Right lung (tissue), 5 donors: ENCODE measurements around the gene KLF11. TPM values are rescaled to one million over a fixed set of nuclear protein-coding genes. Genes with fewer than 3 reads are reported as not detected.

ENCODE experiments used
- DNase-seq, 2 donors: peaks; one replicate each; pipeline ENCODE4 v3.0.0-alpha.2; 2013
- polyA plus RNA-seq, 5 donors: library from polyadenylated mRNA; unstranded; fragments of 120-200 nt; gene quantifications; one replicate each; pipeline versions ENCODE4 v1.2.1 to v1.2.3, GENCODE V29; 2013; ENCODE audit warnings: inconsistent platforms in 1 of 5, low replicate concordance in 1 of 5; ENCODE audit not compliant: insufficient read length in 5 of 5, insufficient read depth in 1 of 5

KLF11 gene
- polyA plus RNA-seq, 5 donors, result 17.5 to 21.2 (median 18.1) TPM

GRCh38 chr2:10061221-10061925, 18.0 kb downstream of the KLF11 start:
- no peak for DNase-seq

GRCh38 chr2:10062931-10063365, 19.6 kb downstream of the KLF11 start:
- DNase-seq, result no peak

- DNase-seq, result no peak
Observed at GRCh38 chr2:10063566-10063965, 20.2 kb downstream of the KLF11 start.

- no peak for DNase-seq
Observed at GRCh38 chr2:10064932-10065772, 21.8 kb downstream of the KLF11 start.

GRCh38 chr2:10065773-10066055, 22.4 kb downstream of the KLF11 start:
- no peak for DNase-seq

GRCh38 chr2:10067330-10067729, 24.0 kb downstream of the KLF11 start:
- DNase-seq, result no peak

- DNase-seq, result no peak
Observed at GRCh38 chr2:10067881-10068280, 24.5 kb downstream of the KLF11 start.

- DNase-seq, result no peak
Observed at GRCh38 chr2:10071176-10071575, 27.8 kb downstream of the KLF11 start.

- DNase-seq, result no peak
Observed at GRCh38 chr2:10071595-10071994, 28.2 kb downstream of the KLF11 start.

- peak; percentile 80 to 88 for DNase-seq
Observed at GRCh38 chr2:10072656-10073480, 29.5 kb downstream of the KLF11 start.

GRCh38 chr2:10073706-10074105, 30.4 kb downstream of the KLF11 start:
- no peak for DNase-seq

- DNase-seq, result no peak
Observed at GRCh38 chr2:10075101-10075500, 31.8 kb downstream of the KLF11 start.

- DNase-seq, result no peak
Observed at GRCh38 chr2:10075571-10076209, 32.3 kb downstream of the KLF11 start.

GRCh38 chr2:10076511-10076910, 33.2 kb downstream of the KLF11 start:
- DNase-seq, result no peak

- no peak for DNase-seq
Observed at GRCh38 chr2:10076988-10077527, 33.7 kb downstream of the KLF11 start.

- DNase-seq, result no peak
Observed at GRCh38 chr2:10078001-10078400, 34.7 kb downstream of the KLF11 start.

- DNase-seq, result no peak
Observed at GRCh38 chr2:10078704-10079265, 35.4 kb downstream of the KLF11 start.

GRCh38 chr2:10079266-10079869, 36.0 kb downstream of the KLF11 start:
- DNase-seq, result peak; percentile 58 to 68

GRCh38 chr2:10079870-10080535, 36.7 kb downstream of the KLF11 start, which contains the start of gene CYS1:
Gene CYS1, minus strand, starts transcription at chr2:10080411. Its CDS starts 188 bp downstream, at chr2:10080223.
- no peak for DNase-seq
